ENCODE results near the gene HLA-DOA.

Gene HLA-DOA

GRCh38 chr6:33008944-33009861, at the start of gene HLA-DOA:
Gene HLA-DOA, minus strand, starts transcription at chr6:33009591.
- DNase-seq (ENCODE audit: low read depth in 2 of 2) = no peak

GRCh38 chr6:33057222-33058150, 48.1 kb upstream of the HLA-DOA start:
- no peak for DNase-seq (ENCODE audit: low read depth in 2 of 2)

- DNase-seq (ENCODE audit: low read depth in 2 of 2) = no peak
These were observed 43.8 kb upstream of the HLA-DOA start for GRCh38 chr6:33053230-33053629.

- no peak for DNase-seq (ENCODE audit: low read depth in 2 of 2)
These were observed 43.2 kb upstream of the HLA-DOA start for GRCh38 chr6:33052627-33053026.

- no peak for DNase-seq (ENCODE audit: low read depth in 2 of 2)
These were observed 40.8 kb upstream of the HLA-DOA start for GRCh38 chr6:33050014-33050810.

GRCh38 chr6:33049323-33050013, 40.1 kb upstream of the HLA-DOA start:
- DNase-seq (ENCODE audit: low read depth in 2 of 2) = no peak

- no peak for DNase-seq (ENCODE audit: low read depth in 2 of 2)
These were observed 30.8 kb upstream of the HLA-DOA start for GRCh38 chr6:33040157-33040556.

- DNase-seq (ENCODE audit: low read depth in 2 of 2) = no peak
These were observed 27.1 kb upstream of the HLA-DOA start for GRCh38 chr6:33036535-33036934.

- no peak for DNase-seq (ENCODE audit: low read depth in 2 of 2)
These were observed 25.2 kb upstream of the HLA-DOA start for GRCh38 chr6:33034554-33034953.

GRCh38 chr6:33030245-33030644, 20.9 kb upstream of the HLA-DOA start:
- no peak for DNase-seq (ENCODE audit: low read depth in 2 of 2)

- no peak for DNase-seq (ENCODE audit: low read depth in 2 of 2)
These were observed 20.2 kb upstream of the HLA-DOA start for GRCh38 chr6:33029328-33030184.

GRCh38 chr6:33028220-33028849, 18.9 kb upstream of the HLA-DOA start:
- no peak for DNase-seq (ENCODE audit: low read depth in 2 of 2)

- DNase-seq (ENCODE audit: low read depth in 2 of 2) = no peak
These were observed 15.1 kb upstream of the HLA-DOA start for GRCh38 chr6:33024521-33024920.

- DNase-seq (ENCODE audit: low read depth in 2 of 2) = no peak
These were observed 14.1 kb upstream of the HLA-DOA start for GRCh38 chr6:33023536-33023935.

GRCh38 chr6:33021917-33022316, 12.5 kb upstream of the HLA-DOA start:
- no peak for DNase-seq (ENCODE audit: low read depth in 2 of 2)

GRCh38 chr6:33019372-33019771, 10.0 kb upstream of the HLA-DOA start:
- no peak for DNase-seq (ENCODE audit: low read depth in 2 of 2)

- no peak for DNase-seq (ENCODE audit: low read depth in 2 of 2)
These were observed 9.5 kb upstream of the HLA-DOA start for GRCh38 chr6:33018904-33019303.

GRCh38 chr6:33018418-33018817, 9.0 kb upstream of the HLA-DOA start:
- DNase-seq (ENCODE audit: low read depth in 2 of 2) = no peak

- no peak for DNase-seq (ENCODE audit: low read depth in 2 of 2)
These were observed 8.4 kb upstream of the HLA-DOA start for GRCh38 chr6:33017694-33018353.

All from stimulated activated CD4-positive, alpha-beta T cell treated with anti-CD3 and anti-CD28 coated beads, Interleukin-1b, Interleukin-23, amount 100 ng/mL, for 1 hour (primary cell).